ENCODE measurements around the gene NFIA. TPM values are rescaled to one million over a fixed set of nuclear protein-coding genes. Genes with fewer than 3 reads are reported as not detected.
A peak's percentile ranks its signal among the peaks of the same experiment; 100 is the strongest.

The NFIA gene
- polyA plus RNA-seq, 3 donors = 1.4 to 5.3 (median 2.4) TPM

DNA sequence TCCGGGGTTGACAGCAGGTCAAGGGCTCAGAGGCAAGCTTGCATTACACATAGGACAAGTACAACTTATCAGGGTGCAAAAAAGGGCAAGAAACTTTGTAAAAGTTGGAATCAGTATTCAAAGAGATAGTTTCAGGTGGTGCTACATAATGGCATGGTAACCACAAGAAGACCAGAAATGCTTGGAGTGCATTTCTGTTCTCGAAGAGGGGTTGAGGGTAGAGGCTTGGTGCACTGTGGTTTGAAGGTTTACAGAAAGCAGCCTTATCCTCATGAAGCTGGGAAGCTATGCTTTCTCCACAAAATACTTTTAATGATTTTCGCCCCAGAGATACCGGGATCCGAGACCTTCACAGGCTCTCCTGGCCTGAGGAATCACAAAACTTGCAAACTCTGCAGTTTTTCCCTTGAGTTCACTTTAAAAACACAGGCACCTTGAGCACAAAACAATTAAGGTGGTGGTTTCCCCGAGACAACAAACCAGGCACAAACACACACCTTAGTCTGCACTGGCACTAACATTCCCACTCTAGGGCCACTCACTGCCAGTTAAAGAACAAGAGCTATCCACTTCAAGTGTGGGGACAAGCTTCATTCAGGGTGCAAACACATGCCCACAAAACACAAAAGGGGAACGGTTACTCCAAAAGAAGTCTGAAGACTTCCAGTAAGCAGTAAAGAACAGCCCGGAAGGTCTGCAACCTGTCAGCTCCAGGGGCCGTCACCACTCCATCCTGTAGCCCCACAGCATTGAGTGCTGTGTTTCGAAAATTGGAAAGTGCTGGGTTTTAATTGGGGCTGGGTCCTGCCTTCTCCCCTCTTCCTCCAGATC, 29.8 kb upstream of the NFIA start:
- 40% methylated on average over 5 of the region's 10 CpGs for WGBS (ENCODE audit: insufficient coverage)
- Histone ChIP-seq H3K36me3 (replicated peaks in 1 of 2; ENCODE audit: control insufficient read depth in 1 of 2, insufficient read depth in 2 of 2, low read length in 2 of 2) (no peaks in the 10 kb centered on the region), H4K20me1 (ENCODE audit: insufficient read depth, low read length) (no peaks in the 10 kb centered on the region), H3K4me1 (ENCODE audit: control insufficient read depth in 1 of 2, insufficient read depth in 2 of 2, low read length in 2 of 2) (peaks cover 30 to 59% of the 10 kb centered on the region in 2 donors), H3K4me2 (replicated peaks; ENCODE audit: extremely low read depth, low read length, poor library complexity, severe bottlenecking) (peak overlapping the region; percentile 79), H3K79me2 (ENCODE audit: insufficient read depth, low read length) (no peaks in the 10 kb centered on the region), H3K9ac (ENCODE audit: insufficient read depth, low read length, poor library complexity, severe bottlenecking) (no peak overlapping the region), H3K9me3 (replicated peaks in 1 of 2; ENCODE audit: control insufficient read depth in 1 of 2, insufficient read depth in 1 of 2, low read length in 2 of 2) (peaks cover 0 to 8% of the 10 kb centered on the region in 2 donors), H3K4me3 (replicated peaks in 1 of 3; ENCODE audit: low read depth in 2 of 3, low read length in 3 of 3) (peak overlapping the region; percentile 37 to 70 (median 39)), H3K27me3 (ENCODE audit: control insufficient read depth in 2 of 2, insufficient read depth in 2 of 2, low read length in 2 of 2) (peaks cover 54 to 61% of the 10 kb centered on the region in 2 donors), H3K27ac (ENCODE audit: low read depth in 1 of 2, low read length in 2 of 2) (no peak overlapping the region), H2AFZ (ENCODE audit: insufficient read depth, low read depth, low read length, poor library complexity, severe bottlenecking) (peak overlapping the region; percentile 76)
- peak overlapping the region in 1 of 7 donors; percentile 84 for H3K27ac Mint-ChIP-seq
- H3K4me3 Mint-ChIP-seq = peak overlapping the region; percentile 86 to 97
- TF ChIP-seq, protein P1, sequence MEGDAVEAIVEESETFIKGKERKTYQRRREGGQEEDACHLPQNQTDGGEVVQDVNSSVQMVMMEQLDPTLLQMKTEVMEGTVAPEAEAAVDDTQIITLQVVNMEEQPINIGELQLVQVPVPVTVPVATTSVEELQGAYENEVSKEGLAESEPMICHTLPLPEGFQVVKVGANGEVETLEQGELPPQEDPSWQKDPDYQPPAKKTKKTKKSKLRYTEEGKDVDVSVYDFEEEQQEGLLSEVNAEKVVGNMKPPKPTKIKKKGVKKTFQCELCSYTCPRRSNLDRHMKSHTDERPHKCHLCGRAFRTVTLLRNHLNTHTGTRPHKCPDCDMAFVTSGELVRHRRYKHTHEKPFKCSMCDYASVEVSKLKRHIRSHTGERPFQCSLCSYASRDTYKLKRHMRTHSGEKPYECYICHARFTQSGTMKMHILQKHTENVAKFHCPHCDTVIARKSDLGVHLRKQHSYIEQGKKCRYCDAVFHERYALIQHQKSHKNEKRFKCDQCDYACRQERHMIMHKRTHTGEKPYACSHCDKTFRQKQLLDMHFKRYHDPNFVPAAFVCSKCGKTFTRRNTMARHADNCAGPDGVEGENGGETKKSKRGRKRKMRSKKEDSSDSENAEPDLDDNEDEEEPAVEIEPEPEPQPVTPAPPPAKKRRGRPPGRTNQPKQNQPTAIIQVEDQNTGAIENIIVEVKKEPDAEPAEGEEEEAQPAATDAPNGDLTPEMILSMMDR (IDR thresholded peaks at IDR 0.05) = no peak
- DNase-seq = no peak
- peaks cover 58 to 71% (median 58%) of the 10 kb centered on the region in 3 donors for H3K27me3 Mint-ChIP-seq (ENCODE audit: low read depth in 3 of 3)
- H3K9me3 Mint-ChIP-seq = peaks cover 0 to 9% (median 5%) of the 10 kb centered on the region in 7 donors
- intact Hi-C loops (cut with micrococcal nuclease) = loop anchor here (5.0 kb wide), 3 partner anchors 35 to 800 kb away; no protein-coding TSS in a partner anchor
- peaks cover 13 to 24% of the 10 kb centered on the region in 2 donors for H3K36me3 Mint-ChIP-seq
- H3K4me1 Mint-ChIP-seq = peaks cover 50% of the 10 kb centered on the region

DNA sequence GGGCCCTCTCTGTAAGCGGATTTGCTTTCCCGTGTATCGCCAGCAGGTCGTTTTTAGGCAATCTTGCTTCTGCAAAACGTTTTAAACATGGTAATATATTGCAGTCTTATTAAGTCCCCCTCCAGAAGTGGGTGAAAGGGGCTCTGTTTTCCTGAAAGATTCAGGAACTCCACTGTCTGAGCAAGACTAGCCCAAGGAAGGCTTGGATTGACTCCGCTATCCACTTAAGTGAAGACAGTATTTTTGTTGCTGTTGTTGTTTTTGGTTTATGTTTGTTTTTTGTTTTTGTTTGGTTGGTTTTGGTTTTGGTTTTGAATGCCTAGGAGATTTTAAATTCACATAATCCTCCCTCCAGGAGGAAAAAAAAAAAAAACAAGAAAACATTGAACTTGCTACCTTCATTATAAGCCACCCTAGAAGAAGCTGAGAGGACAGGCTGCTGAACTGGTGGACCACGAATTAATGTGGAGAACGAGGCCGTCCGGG, 29.1 kb upstream of the NFIA start:
- Mint-ChIP-seq H3K9me3 (peaks cover 0 to 9% (median 5%) of the 10 kb centered on the region in 7 donors), H3K4me1 (peaks cover 57% of the 10 kb centered on the region), H3K27ac (peak overlapping the region in 3 of 7 donors; percentile 21 to 84 (median 42)), H3K4me3 (peak overlapping the region; percentile 86 to 97), H3K27me3 (ENCODE audit: low read depth in 3 of 3) (peaks cover 58 to 72% (median 62%) of the 10 kb centered on the region in 3 donors), H3K36me3 (peaks cover 13 to 24% of the 10 kb centered on the region in 2 donors)
- H4K20me1 ChIP-seq (ENCODE audit: insufficient read depth, low read length) = no peaks in the 10 kb centered on the region
- no peak overlapping the region for H3K27ac ChIP-seq (ENCODE audit: low read depth in 1 of 2, low read length in 2 of 2)
- H3K4me2 ChIP-seq (replicated peaks; ENCODE audit: extremely low read depth, low read length, poor library complexity, severe bottlenecking) = peak overlapping the region; percentile 79
- no peak for DNase-seq
- H2AFZ ChIP-seq (ENCODE audit: insufficient read depth, low read depth, low read length, poor library complexity, severe bottlenecking) = peak overlapping the region; percentile 76
- no peaks in the 10 kb centered on the region for H3K79me2 ChIP-seq (ENCODE audit: insufficient read depth, low read length)
- peak overlapping the region; percentile 40 for H3K9ac ChIP-seq (ENCODE audit: insufficient read depth, low read length, poor library complexity, severe bottlenecking)
- TF ChIP-seq, protein P1 (IDR thresholded peaks at IDR 0.05) = no peak
- H3K9me3 ChIP-seq (replicated peaks in 1 of 2; ENCODE audit: control insufficient read depth in 1 of 2, insufficient read depth in 1 of 2, low read length in 2 of 2) = peaks cover 0 to 8% of the 10 kb centered on the region in 2 donors
- peaks cover 36 to 66% of the 10 kb centered on the region in 2 donors for H3K4me1 ChIP-seq (ENCODE audit: control insufficient read depth in 1 of 2, insufficient read depth in 2 of 2, low read length in 2 of 2)
- peaks cover 54 to 65% of the 10 kb centered on the region in 2 donors for H3K27me3 ChIP-seq (ENCODE audit: control insufficient read depth in 2 of 2, insufficient read depth in 2 of 2, low read length in 2 of 2)
- intact Hi-C loops (cut with micrococcal nuclease) = loop anchor here (5.0 kb wide), 3 partner anchors 34 to 799 kb away; no protein-coding TSS in a partner anchor
- H3K4me3 ChIP-seq (replicated peaks in 1 of 3; ENCODE audit: low read depth in 2 of 3, low read length in 3 of 3) = peak overlapping the region; percentile 37 to 70 (median 39)
- no peaks in the 10 kb centered on the region for H3K36me3 ChIP-seq (replicated peaks in 1 of 2; ENCODE audit: control insufficient read depth in 1 of 2, insufficient read depth in 2 of 2, low read length in 2 of 2)
- WGBS (ENCODE audit: insufficient coverage) = 0% methylated on average over 4 of the region's 10 CpGs
